Measurements from ENCODE around the gene CDCA3.

Gene CDCA3

DNA sequence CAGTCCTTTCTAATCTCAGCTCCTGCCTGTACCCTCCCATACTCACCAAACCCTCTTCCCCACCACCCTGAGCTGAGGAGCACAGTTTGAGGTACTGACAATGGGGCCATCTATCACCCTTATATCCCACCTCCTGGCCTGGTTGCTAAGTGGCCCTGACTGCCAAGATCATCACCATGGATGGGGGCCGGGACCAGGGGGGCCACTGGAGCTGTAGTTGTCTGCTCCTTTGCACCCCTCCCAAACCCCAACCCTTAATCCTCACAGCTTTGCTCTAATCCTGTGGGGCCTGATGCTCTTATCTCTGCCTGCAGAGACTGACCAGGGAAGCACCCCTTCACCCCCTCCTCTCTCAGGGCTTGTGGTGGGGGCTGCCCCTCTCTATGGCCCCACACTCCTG is 10.8 kb downstream of the CDCA3 start:
- no peaks in the 10 kb centered on the region for H3K9me3 ChIP-seq (ENCODE audit: control insufficient read depth, low read length)
- H3K4me1 ChIP-seq (ENCODE audit: control insufficient read depth, insufficient read depth, low read length, poor library complexity, severe bottlenecking), result no peaks in the 10 kb centered on the region
- peaks cover 91% of the 10 kb centered on the region for H3K36me3 ChIP-seq (ENCODE audit: control insufficient read depth, insufficient read depth, low read length)
- 100% methylated on average over 1 of the region's 1 CpG for WGBS, 2 experiments (ENCODE audit: insufficient coverage in 2 of 2)
- no peak overlapping the region for H3K27ac ChIP-seq (ENCODE audit: low read depth, low read length, severe bottlenecking)
- H3K4me3 ChIP-seq (ENCODE audit: extremely low read depth, insufficient read depth, low read length, poor library complexity, severe bottlenecking), result no peak overlapping the region

DNA sequence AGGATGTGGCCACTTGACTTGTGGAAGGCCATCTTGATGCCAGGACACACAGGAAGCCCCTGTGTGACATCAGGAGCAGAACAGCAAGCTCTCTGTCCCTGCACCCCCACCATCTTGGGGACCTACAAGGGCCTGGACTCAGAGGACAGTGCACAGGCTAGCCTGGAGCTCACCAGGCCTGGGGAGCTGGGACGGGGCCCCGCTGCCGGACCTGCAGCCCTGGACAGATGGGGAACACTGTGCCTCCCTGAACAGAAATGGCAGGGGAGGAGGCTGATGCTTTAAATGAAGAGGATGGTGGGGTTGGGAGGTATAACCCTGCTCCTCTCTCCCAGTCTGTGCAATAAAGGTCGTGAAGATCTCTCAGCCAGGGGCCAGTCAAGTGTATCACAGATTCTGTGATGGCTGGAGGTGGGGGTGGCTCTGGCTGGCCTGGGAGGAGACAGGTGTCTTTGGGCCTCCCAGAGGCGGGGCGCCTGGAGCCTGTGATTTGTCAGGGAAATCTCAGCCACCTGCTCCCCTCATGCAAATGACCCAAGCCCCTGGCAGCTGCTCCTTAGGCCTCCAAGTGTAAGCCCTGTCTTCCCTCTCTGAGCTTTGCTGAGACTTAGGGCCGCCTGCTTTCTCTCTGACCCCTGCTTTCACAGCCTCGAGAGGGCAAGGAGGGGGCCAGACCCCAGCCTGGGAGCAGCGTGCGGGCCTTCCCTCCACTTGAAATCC is 11.4 kb downstream of the CDCA3 start:
- no peak overlapping the region for H3K27ac ChIP-seq (ENCODE audit: low read depth, low read length, severe bottlenecking)

DNA sequence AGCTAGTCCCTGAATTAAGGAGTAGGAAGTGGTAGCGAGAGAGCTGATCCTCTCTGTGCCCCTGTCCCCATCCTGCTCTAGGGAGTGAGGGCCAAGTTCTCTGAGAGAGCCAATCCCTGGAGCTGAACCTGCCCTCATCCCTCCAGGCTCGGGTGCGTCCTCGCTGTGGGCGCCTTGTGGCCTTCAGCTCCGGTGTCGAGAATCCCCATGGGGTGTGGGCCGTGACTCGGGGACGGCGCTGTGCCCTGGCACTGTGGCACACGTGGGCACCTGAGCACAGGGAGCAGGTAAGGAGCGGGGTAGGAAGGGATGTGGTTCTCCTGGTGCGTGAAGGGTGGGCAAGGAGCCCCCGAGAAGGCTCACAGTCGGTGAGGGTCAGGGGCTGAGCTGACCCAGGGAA is 12.2 kb downstream of the CDCA3 start:
- no peaks in the 10 kb centered on the region for H3K4me1 ChIP-seq (ENCODE audit: control insufficient read depth, insufficient read depth, low read length, poor library complexity, severe bottlenecking)
- no peaks in the 10 kb centered on the region for H3K9me3 ChIP-seq (ENCODE audit: control insufficient read depth, low read length)
- WGBS, 2 experiments (ENCODE audit: insufficient coverage in 2 of 2), result 98 to 99% methylated on average over 10 to 14 of the region's 16 CpGs
- no peak overlapping the region for H3K4me3 ChIP-seq (ENCODE audit: extremely low read depth, insufficient read depth, low read length, poor library complexity, severe bottlenecking)
- peaks cover 93% of the 10 kb centered on the region for H3K36me3 ChIP-seq (ENCODE audit: control insufficient read depth, insufficient read depth, low read length)
- H3K27ac ChIP-seq (ENCODE audit: low read depth, low read length, severe bottlenecking), result no peak overlapping the region

More for the DNA sequence above, 11.4 kb downstream of the CDCA3 start:
- no peaks in the 10 kb centered on the region for H3K9me3 ChIP-seq (ENCODE audit: control insufficient read depth, low read length)
- H3K4me1 ChIP-seq (ENCODE audit: control insufficient read depth, insufficient read depth, low read length, poor library complexity, severe bottlenecking), result no peaks in the 10 kb centered on the region
- 75 to 88% methylated on average over 6 to 7 of the region's 10 CpGs for WGBS, 2 experiments (ENCODE audit: insufficient coverage in 2 of 2)
- peaks cover 93% of the 10 kb centered on the region for H3K36me3 ChIP-seq (ENCODE audit: control insufficient read depth, insufficient read depth, low read length)
- no peak overlapping the region for H3K4me3 ChIP-seq (ENCODE audit: extremely low read depth, insufficient read depth, low read length, poor library complexity, severe bottlenecking)

DNA sequence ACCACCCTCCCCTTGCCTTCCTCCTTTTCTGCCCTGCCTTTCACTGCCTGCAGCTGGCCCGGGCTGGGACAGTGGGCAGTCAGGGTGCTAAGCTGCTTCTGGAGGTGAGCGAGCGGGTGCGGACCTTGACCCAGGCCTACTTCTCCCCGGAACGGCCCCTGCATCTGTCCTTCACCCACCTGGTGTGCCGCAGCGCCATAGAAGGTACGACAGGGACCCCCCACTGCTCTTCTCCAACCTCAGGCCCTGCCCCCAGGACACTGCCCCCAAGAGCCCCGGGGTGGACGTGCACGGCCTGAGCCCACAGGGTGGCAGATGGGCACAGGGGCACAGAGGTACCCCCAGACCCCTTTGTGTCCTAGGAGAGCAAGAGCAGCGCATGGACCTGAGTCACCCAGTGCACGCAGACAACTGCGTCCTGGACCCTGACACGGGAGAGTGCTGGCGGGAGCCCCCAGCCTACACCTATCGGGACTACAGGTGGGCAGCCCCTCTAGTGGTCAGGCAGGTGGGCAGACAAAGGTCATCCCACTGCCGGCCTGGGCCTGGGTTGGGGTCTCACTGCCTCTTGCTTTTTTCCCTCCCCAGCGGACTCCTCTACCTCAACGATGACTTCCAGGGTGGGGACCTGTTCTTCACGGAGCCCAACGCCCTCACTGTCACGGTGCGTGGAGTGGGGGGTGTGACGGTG is 13.6 kb downstream of the CDCA3 start:
- no peak overlapping the region for H3K4me3 ChIP-seq (ENCODE audit: extremely low read depth, insufficient read depth, low read length, poor library complexity, severe bottlenecking)
- H3K36me3 ChIP-seq (ENCODE audit: control insufficient read depth, insufficient read depth, low read length), result peaks cover 92% of the 10 kb centered on the region
- WGBS, 2 experiments (ENCODE audit: insufficient coverage in 2 of 2), result 95% methylated on average over 21 to 23 of the region's 26 CpGs
- H3K27ac ChIP-seq (ENCODE audit: low read depth, low read length, severe bottlenecking), result no peak overlapping the region
- no peaks in the 10 kb centered on the region for H3K4me1 ChIP-seq (ENCODE audit: control insufficient read depth, insufficient read depth, low read length, poor library complexity, severe bottlenecking)
- no peaks in the 10 kb centered on the region for H3K9me3 ChIP-seq (ENCODE audit: control insufficient read depth, low read length)

DNA sequence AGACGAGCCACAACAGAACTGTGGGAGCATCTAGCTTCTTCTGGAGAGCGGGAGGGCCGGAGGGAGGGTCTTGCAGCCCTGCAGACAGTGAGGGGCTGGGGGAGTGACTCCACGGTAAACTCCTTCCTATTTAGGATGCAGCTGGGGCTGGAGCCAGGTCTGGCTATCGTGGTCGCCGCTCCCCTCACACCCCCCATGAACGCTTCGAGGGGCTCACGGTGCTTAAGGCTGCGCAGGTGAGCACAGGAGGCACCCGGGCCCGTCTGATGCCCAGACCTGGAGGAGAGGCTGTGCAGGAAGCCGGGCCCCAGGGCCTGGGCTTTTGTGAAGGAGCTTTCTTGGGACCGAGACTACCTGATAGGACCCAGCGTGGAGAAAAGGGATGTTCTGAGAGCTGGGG is 14.2 kb downstream of the CDCA3 start:
- Histone ChIP-seq H3K4me1 (ENCODE audit: control insufficient read depth, insufficient read depth, low read length, poor library complexity, severe bottlenecking) (no peaks in the 10 kb centered on the region), H3K36me3 (ENCODE audit: control insufficient read depth, insufficient read depth, low read length) (peaks cover 93% of the 10 kb centered on the region), H3K4me3 (ENCODE audit: extremely low read depth, insufficient read depth, low read length, poor library complexity, severe bottlenecking) (no peak overlapping the region), H3K27ac (ENCODE audit: low read depth, low read length, severe bottlenecking) (no peak overlapping the region), H3K9me3 (ENCODE audit: control insufficient read depth, low read length) (no peaks in the 10 kb centered on the region)
- 89 to 90% methylated on average over 15 to 16 of the region's 16 CpGs for WGBS, 2 experiments (ENCODE audit: insufficient coverage in 2 of 2)

DNA sequence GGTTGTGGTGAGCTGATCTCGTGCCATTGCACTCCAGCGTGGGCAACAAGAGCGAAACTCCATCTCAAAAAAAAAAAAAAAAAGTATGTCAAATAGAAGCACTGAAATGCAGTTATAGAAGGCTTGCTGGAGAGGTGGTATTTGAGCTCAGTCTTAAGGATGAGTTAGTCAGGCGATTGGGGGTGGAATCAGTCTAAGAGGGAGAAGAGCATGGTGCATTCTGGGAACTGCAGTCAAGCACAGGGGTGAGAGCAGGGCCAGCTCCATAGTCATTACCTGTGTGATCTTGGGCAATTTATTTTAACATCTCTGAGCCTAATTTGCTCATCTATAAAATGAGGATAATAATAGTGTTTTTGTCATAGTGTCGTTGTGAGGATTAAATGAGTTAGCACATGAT is 16.2 kb downstream of the CDCA3 start:
- Histone ChIP-seq H3K36me3 (ENCODE audit: control insufficient read depth, insufficient read depth, low read length) (peaks cover 96% of the 10 kb centered on the region), H3K4me3 (ENCODE audit: extremely low read depth, insufficient read depth, low read length, poor library complexity, severe bottlenecking) (no peak overlapping the region), H3K4me1 (ENCODE audit: control insufficient read depth, insufficient read depth, low read length, poor library complexity, severe bottlenecking) (peaks cover 5% of the 10 kb centered on the region), H3K27ac (ENCODE audit: low read depth, low read length, severe bottlenecking) (no peak overlapping the region), H3K9me3 (ENCODE audit: control insufficient read depth, low read length) (no peaks in the 10 kb centered on the region)
- 90 to 91% methylated on average over 2 to 3 of the region's 5 CpGs for WGBS, 2 experiments (ENCODE audit: insufficient coverage in 2 of 2)

DNA sequence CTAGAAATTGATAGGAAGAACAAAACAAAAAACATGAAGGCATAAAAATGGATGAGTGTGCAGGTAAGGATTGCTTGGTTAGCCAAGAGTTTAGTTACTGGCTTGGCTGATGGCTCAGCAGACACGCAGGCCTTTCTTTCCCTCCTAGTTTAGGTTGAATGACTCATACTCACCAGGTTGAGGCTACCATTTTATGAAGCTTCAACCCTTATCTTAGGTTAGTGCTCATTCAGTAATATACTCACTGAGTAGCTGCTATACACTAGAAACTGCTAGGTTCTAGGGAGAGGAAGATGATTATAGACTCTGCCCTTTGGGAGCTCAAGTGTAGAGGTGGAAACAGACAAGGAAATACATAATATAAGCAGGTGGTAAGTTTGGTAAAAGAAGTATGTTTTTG is 16.8 kb downstream of the CDCA3 start:
- Histone ChIP-seq H3K9me3 (ENCODE audit: control insufficient read depth, low read length) (no peaks in the 10 kb centered on the region), H3K27ac (ENCODE audit: low read depth, low read length, severe bottlenecking) (no peak overlapping the region), H3K4me1 (ENCODE audit: control insufficient read depth, insufficient read depth, low read length, poor library complexity, severe bottlenecking) (peaks cover 8% of the 10 kb centered on the region), H3K36me3 (ENCODE audit: control insufficient read depth, insufficient read depth, low read length) (peaks cover 91% of the 10 kb centered on the region), H3K4me3 (ENCODE audit: extremely low read depth, insufficient read depth, low read length, poor library complexity, severe bottlenecking) (no peak overlapping the region)
- 88 to 100% methylated on average over 1 of the region's 1 CpG for WGBS, 2 experiments (ENCODE audit: insufficient coverage in 2 of 2)

DNA sequence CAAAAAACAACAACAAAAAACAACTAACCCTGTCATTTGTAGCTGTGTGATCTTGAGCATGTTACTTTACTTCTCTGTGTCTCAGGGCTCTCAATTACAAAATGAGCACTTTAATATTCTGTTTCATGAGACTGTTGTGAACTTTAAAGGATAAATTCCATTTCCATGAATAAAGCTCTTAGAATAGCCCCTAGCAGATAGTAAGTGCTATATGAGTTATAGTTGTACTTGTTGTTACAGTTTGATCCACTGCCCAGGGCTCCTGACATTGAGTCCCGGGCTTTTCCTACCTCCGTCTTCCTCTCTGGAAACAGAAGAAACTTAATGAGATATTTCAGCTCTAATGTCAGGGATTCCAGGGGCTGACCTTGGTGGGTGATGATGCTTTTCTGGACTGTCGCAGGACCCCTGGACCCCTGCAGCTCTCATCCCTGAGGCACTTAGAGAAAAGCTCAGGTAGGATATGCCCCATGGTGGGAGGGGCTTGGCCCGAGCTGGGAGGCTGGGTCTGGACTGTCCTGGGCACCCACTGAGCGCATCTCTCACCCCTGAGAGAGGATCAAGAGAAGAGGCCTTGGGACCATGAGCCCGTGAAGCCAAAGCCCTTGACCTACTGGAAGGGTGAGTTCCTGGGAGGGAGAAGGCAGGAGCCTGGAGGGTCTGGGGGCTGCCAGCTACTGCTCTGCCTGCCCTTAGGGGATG is 17.7 kb downstream of the CDCA3 start:
- Histone ChIP-seq H3K4me3 (ENCODE audit: extremely low read depth, insufficient read depth, low read length, poor library complexity, severe bottlenecking) (no peak overlapping the region), H3K4me1 (ENCODE audit: control insufficient read depth, insufficient read depth, low read length, poor library complexity, severe bottlenecking) (peaks cover 8% of the 10 kb centered on the region), H3K9me3 (ENCODE audit: control insufficient read depth, low read length) (no peaks in the 10 kb centered on the region), H3K27ac (ENCODE audit: low read depth, low read length, severe bottlenecking) (no peak overlapping the region), H3K36me3 (ENCODE audit: control insufficient read depth, insufficient read depth, low read length) (peaks cover 81% of the 10 kb centered on the region)
- 88 to 96% methylated on average over 6 of the region's 6 CpGs for WGBS, 2 experiments (ENCODE audit: insufficient coverage in 2 of 2)

DNA sequence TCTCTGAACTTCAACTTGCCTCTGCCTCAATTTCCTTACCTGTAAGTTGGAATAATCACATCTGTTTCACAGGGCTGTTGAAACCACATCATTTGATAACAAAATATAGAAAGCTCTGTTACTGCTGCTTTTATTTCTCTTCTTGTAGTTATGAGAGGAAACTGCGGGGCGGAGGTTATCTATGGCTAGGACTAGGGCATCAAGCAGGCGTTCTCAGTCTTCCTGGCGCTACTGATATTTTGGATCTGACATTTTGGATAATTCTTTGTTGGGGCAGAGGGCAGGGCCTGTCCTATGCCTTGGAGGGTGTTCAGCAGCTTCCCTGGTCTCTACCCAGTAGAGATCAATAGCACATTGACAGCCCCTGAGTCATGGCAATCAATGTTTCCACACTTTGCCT is 19.0 kb downstream of the CDCA3 start:
- Histone ChIP-seq H3K4me1 (ENCODE audit: control insufficient read depth, insufficient read depth, low read length, poor library complexity, severe bottlenecking) (peaks cover 12% of the 10 kb centered on the region), H3K9me3 (ENCODE audit: control insufficient read depth, low read length) (no peaks in the 10 kb centered on the region), H3K36me3 (ENCODE audit: control insufficient read depth, insufficient read depth, low read length) (peaks cover 69% of the 10 kb centered on the region), H3K27ac (ENCODE audit: low read depth, low read length, severe bottlenecking) (no peak overlapping the region), H3K4me3 (ENCODE audit: extremely low read depth, insufficient read depth, low read length, poor library complexity, severe bottlenecking) (no peak overlapping the region)
- 92 to 96% methylated on average over 2 to 3 of the region's 4 CpGs for WGBS, 2 experiments (ENCODE audit: insufficient coverage in 2 of 2)

DNA sequence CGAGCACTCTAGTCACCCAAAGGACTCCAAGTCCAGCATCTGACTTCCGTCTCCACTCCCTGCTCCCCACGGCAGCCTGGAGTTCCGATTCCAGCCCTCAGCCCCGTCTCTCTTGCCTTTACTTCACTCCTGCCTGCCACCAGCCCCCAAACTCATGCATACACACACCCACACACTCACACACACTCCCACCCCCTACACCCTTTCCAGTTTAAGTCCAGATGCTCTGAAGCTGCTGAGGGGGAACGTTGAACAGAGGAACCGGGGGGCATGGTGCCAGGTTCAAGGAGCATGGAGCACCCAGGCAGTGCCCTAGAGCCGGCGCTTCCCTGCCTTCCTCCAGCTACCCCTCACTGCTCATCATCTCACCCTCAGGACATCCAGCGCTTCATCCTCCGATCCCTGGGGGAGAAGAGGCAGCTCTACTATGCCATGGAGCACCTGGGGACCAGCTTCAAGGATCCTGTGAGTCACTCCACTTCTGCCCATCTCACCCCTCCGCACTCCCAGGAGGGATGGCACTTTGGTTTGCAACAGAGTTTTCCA is 19.6 kb downstream of the CDCA3 start:
- Histone ChIP-seq H3K4me1 (ENCODE audit: control insufficient read depth, insufficient read depth, low read length, poor library complexity, severe bottlenecking) (peaks cover 16% of the 10 kb centered on the region), H3K36me3 (ENCODE audit: control insufficient read depth, insufficient read depth, low read length) (peaks cover 67% of the 10 kb centered on the region), H3K4me3 (ENCODE audit: extremely low read depth, insufficient read depth, low read length, poor library complexity, severe bottlenecking) (no peak overlapping the region), H3K9me3 (ENCODE audit: control insufficient read depth, low read length) (no peaks in the 10 kb centered on the region), H3K27ac (ENCODE audit: low read depth, low read length, severe bottlenecking) (no peak overlapping the region)
- 95 to 97% methylated on average over 6 to 10 of the region's 12 CpGs for WGBS, 2 experiments (ENCODE audit: insufficient coverage in 2 of 2)

Data from mesodermal cell (in vitro differentiated cells).